ENCODE measurements around the gene WWOX.

Gene WWOX

GRCh38 chr16:78778101-78779004 is 678.9 kb downstream of the WWOX start:
- peaks cover 7% of the 10 kb centered on the region for H3K36me3 Mint-ChIP-seq (ENCODE audit: low read depth)
- H3K27me3 Mint-ChIP-seq = no peaks in the 10 kb centered on the region
- H3K4me1 Mint-ChIP-seq (ENCODE audit: low read depth) = peaks cover 79% of the 10 kb centered on the region
- H3K27ac Mint-ChIP-seq = peak overlapping the region; percentile 98
- H3K9me3 Mint-ChIP-seq = no peaks in the 10 kb centered on the region
- peak overlapping the region; percentile 33 for H3K4me3 Mint-ChIP-seq
- DNase-seq = peak; percentile 63

- peak overlapping the region; percentile 42 for H3K27ac Mint-ChIP-seq
- peaks cover 58% of the 10 kb centered on the region for H3K4me1 Mint-ChIP-seq (ENCODE audit: low read depth)
- H3K4me3 Mint-ChIP-seq = no peak overlapping the region
- peaks cover 7% of the 10 kb centered on the region for H3K36me3 Mint-ChIP-seq (ENCODE audit: low read depth)
- no peaks in the 10 kb centered on the region for H3K27me3 Mint-ChIP-seq
- no peak for DNase-seq
- H3K9me3 Mint-ChIP-seq = no peaks in the 10 kb centered on the region
Measured at GRCh38 chr16:78780808-78781207, 681.4 kb downstream of the WWOX start.

GRCh38 chr16:78782572-78782971 is 683.1 kb downstream of the WWOX start:
- Mint-ChIP-seq H3K4me3 (no peak overlapping the region), H3K9me3 (no peaks in the 10 kb centered on the region), H3K36me3 (ENCODE audit: low read depth) (no peaks in the 10 kb centered on the region), H3K27ac (no peak overlapping the region), H3K27me3 (no peaks in the 10 kb centered on the region), H3K4me1 (ENCODE audit: low read depth) (peaks cover 50% of the 10 kb centered on the region)
- DNase-seq = no peak

- Mint-ChIP-seq H3K27me3 (peaks cover 2% of the 10 kb centered on the region), H3K9me3 (no peaks in the 10 kb centered on the region), H3K27ac (no peak overlapping the region), H3K36me3 (ENCODE audit: low read depth) (no peaks in the 10 kb centered on the region), H3K4me1 (ENCODE audit: low read depth) (peaks cover 43% of the 10 kb centered on the region), H3K4me3 (no peak overlapping the region)
- no peak for DNase-seq
Measured at GRCh38 chr16:78783570-78784079, 684.2 kb downstream of the WWOX start.

GRCh38 chr16:78784771-78785170 is 685.3 kb downstream of the WWOX start:
- Mint-ChIP-seq H3K36me3 (ENCODE audit: low read depth) (no peaks in the 10 kb centered on the region), H3K4me3 (no peak overlapping the region), H3K9me3 (no peaks in the 10 kb centered on the region), H3K4me1 (ENCODE audit: low read depth) (peaks cover 36% of the 10 kb centered on the region), H3K27ac (no peak overlapping the region), H3K27me3 (peaks cover 2% of the 10 kb centered on the region)
- DNase-seq = no peak

DNA sequence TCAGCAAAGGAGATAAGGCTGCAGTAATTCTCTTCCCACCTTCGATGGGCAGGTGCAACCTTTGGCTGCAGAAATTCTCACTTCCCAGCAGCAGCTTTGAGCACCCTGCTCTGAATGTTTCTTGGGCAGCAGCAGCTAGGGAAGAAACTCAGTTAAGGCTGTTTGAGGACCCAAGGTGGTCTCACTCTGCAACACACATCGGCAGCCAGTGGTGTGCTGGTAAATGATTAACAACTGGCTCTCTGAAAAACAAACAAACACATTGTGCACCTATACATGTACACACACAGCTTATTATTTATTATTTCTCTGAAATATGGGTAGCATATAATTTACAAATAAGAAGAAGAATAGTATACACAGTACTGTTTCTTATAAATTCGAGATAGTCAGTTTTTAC is 685.8 kb downstream of the WWOX start:
- H3K9me3 Mint-ChIP-seq = no peaks in the 10 kb centered on the region
- H3K27ac Mint-ChIP-seq = no peak overlapping the region
- H3K27me3 Mint-ChIP-seq = peaks cover 2% of the 10 kb centered on the region
- DNase-seq = no peak
- H3K36me3 Mint-ChIP-seq (ENCODE audit: low read depth) = no peaks in the 10 kb centered on the region
- no peak overlapping the region for H3K4me3 Mint-ChIP-seq
- peaks cover 36% of the 10 kb centered on the region for H3K4me1 Mint-ChIP-seq (ENCODE audit: low read depth)

DNA sequence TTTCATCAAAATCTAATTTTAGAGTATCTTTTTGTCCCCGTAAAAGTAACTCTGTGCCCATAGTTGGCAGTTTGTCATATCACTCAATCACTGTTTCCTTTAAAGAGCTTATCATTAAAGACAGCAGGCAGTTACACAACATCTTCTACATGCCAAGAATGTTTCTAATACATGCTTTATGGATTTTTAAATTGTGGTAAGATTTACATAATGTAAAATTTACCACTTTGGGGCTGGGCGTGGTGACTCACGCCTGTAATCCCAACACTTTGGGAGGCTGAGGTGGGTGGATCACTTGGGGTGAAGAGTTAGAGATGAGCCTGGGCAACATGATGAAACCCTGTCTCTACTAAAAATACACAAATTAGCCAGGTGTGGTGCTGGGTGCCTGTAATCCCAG is 687.2 kb downstream of the WWOX start:
- H3K36me3 Mint-ChIP-seq (ENCODE audit: low read depth) = no peaks in the 10 kb centered on the region
- peaks cover 2% of the 10 kb centered on the region for H3K27me3 Mint-ChIP-seq
- no peak overlapping the region for H3K27ac Mint-ChIP-seq
- H3K9me3 Mint-ChIP-seq = no peaks in the 10 kb centered on the region
- DNase-seq = no peak
- no peak overlapping the region for H3K4me3 Mint-ChIP-seq
- H3K4me1 Mint-ChIP-seq (ENCODE audit: low read depth) = peaks cover 32% of the 10 kb centered on the region

DNA sequence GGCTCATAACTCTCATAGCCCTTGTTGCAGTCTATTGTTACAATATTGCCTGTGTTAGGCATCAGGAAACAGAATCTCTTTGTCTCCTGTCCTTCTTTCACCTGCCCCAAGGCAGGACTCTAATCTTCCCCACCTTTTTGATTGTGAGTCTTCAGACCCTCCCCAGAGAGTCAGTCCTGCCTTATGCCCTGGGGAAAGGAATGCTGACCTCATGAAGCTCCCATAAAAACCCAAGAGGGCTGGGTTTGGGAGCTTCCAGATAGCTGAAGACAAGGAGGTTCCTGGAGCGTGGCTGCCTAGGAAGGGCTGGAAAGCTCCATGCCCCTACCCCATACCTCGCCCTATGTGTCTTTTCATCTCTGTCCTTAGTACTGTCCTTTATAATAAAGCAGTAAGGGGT is 688.8 kb downstream of the WWOX start:
- Mint-ChIP-seq H3K4me1 (ENCODE audit: low read depth) (peaks cover 32% of the 10 kb centered on the region), H3K27me3 (peaks cover 2% of the 10 kb centered on the region), H3K27ac (no peak overlapping the region), H3K9me3 (no peaks in the 10 kb centered on the region), H3K36me3 (ENCODE audit: low read depth) (no peaks in the 10 kb centered on the region), H3K4me3 (no peak overlapping the region)
- DNase-seq = no peak

DNA sequence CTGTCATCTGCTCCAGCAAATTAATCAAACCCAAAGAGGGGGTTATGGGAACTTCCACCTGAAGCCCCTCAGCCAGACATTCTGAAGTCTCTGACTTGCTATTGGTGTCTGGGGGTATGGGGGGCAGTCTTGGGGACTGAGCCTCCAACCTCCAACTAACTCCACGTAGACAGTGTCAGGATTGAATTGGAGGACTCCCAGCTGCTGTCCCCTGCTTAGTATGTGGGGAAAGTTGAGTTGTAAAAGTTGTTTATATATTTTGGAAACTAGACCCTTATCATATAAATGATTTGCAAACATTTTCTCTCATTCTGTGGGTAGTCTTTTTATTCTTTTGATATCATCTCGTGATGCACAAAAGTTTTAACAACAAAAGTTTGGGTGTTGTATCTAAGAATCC is 689.2 kb downstream of the WWOX start:
- Mint-ChIP-seq H3K27ac (no peak overlapping the region), H3K27me3 (peaks cover 2% of the 10 kb centered on the region), H3K4me3 (no peak overlapping the region), H3K4me1 (ENCODE audit: low read depth) (peaks cover 32% of the 10 kb centered on the region), H3K36me3 (ENCODE audit: low read depth) (no peaks in the 10 kb centered on the region), H3K9me3 (no peaks in the 10 kb centered on the region)
- DNase-seq = no peak

GRCh38 chr16:78789561-78789960 is 690.1 kb downstream of the WWOX start:
- H3K27me3 Mint-ChIP-seq = peaks cover 2% of the 10 kb centered on the region
- H3K27ac Mint-ChIP-seq = no peak overlapping the region
- H3K36me3 Mint-ChIP-seq (ENCODE audit: low read depth) = no peaks in the 10 kb centered on the region
- no peak overlapping the region for H3K4me3 Mint-ChIP-seq
- DNase-seq = no peak
- H3K4me1 Mint-ChIP-seq (ENCODE audit: low read depth) = peaks cover 40% of the 10 kb centered on the region
- no peaks in the 10 kb centered on the region for H3K9me3 Mint-ChIP-seq

DNA sequence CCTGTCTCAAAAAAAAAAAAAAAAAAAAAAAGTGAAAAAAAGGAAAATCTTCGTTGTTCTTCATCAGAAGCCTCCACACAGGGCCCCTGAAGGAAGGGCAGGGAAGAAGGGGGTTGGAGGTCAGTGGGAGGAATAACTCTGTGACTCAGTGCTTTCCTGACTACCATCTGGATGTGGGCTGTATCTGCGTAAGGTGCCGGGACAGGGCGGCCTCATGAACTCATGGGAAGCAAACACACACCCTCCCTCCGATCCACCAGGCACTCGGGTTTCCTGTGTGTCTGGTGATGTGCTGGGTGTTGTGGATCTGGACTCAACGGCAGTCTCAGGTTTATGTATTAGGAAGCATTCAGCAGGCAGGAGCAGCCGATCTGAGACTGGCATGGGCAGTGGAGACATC is 691.6 kb downstream of the WWOX start:
- Mint-ChIP-seq H3K27ac (peak overlapping the region; percentile 91), H3K9me3 (no peaks in the 10 kb centered on the region), H3K4me1 (ENCODE audit: low read depth) (peaks cover 48% of the 10 kb centered on the region), H3K4me3 (no peak overlapping the region), H3K27me3 (peaks cover 2% of the 10 kb centered on the region), H3K36me3 (ENCODE audit: low read depth) (no peaks in the 10 kb centered on the region)
- no peak for DNase-seq

- H3K27me3 Mint-ChIP-seq = peaks cover 2% of the 10 kb centered on the region
- no peak overlapping the region for H3K4me3 Mint-ChIP-seq
- no peaks in the 10 kb centered on the region for H3K9me3 Mint-ChIP-seq
- peaks cover 48% of the 10 kb centered on the region for H3K4me1 Mint-ChIP-seq (ENCODE audit: low read depth)
- DNase-seq = no peak
- H3K27ac Mint-ChIP-seq = no peak overlapping the region
- H3K36me3 Mint-ChIP-seq (ENCODE audit: low read depth) = no peaks in the 10 kb centered on the region
Measured at GRCh38 chr16:78791926-78792325, 692.5 kb downstream of the WWOX start.

DNA sequence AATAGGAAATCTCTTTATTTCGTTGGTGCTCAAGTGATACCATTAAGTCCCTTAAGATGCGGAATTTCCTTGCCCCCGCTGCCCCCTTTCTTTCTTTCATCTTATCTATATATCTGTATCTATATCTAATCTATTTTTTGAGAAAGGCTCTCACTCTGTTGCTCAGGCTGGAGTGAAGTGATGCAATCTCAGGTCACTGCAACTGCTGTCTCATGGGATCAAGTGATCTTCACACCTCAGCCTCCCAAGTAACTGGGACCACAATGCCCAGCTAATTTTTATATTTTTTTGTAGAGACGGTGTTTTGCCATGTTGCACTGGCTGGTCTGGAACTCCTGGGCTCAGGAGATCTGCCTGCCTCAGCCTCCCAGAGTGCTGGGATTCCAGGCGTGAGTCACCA is 693.5 kb downstream of the WWOX start:
- H3K27ac Mint-ChIP-seq = no peak overlapping the region

DNA sequence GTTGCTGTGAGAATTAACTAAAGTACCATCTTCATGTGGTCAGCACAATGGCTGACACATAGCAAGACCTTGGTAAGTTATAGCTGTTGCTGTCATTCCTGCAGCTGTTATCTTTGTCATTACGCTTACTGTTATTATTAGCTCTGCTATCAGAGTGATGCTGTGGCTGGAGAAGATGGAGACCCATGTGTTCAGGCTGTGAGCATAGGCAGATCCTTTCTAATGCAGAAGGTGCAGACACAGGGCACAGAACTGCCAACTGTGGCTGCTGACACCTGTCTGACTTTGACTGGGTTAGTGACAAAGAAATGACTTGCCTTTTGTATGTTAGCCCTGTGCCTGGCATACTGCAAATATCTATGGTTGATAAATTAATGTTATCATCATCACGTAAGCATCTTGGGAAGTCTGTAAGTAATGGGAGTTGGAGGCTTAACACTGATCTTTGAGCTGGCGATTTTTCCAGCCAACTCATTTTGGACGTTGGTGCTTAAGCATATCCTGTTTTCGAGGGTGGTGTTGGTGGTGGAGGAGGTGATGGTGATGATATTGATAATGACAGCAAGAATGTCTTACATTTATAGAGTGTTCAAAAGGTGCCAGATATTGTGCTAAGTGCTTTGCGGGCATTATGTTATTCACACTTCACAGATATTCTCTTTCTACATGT is 695.3 kb downstream of the WWOX start:
- Mint-ChIP-seq H3K27me3 (no peaks in the 10 kb centered on the region), H3K36me3 (ENCODE audit: low read depth) (no peaks in the 10 kb centered on the region), H3K9me3 (no peaks in the 10 kb centered on the region), H3K4me1 (ENCODE audit: low read depth) (peaks cover 34% of the 10 kb centered on the region), H3K27ac (peak overlapping the region; percentile 53), H3K4me3 (no peak overlapping the region)
- DNase-seq = no peak

More for the DNA sequence above, 693.5 kb downstream of the WWOX start:
- H3K36me3 Mint-ChIP-seq (ENCODE audit: low read depth) = no peaks in the 10 kb centered on the region
- no peaks in the 10 kb centered on the region for H3K9me3 Mint-ChIP-seq
- H3K4me1 Mint-ChIP-seq (ENCODE audit: low read depth) = peaks cover 39% of the 10 kb centered on the region
- H3K4me3 Mint-ChIP-seq = no peak overlapping the region
- peaks cover 1% of the 10 kb centered on the region for H3K27me3 Mint-ChIP-seq
- no peak for DNase-seq

DNA sequence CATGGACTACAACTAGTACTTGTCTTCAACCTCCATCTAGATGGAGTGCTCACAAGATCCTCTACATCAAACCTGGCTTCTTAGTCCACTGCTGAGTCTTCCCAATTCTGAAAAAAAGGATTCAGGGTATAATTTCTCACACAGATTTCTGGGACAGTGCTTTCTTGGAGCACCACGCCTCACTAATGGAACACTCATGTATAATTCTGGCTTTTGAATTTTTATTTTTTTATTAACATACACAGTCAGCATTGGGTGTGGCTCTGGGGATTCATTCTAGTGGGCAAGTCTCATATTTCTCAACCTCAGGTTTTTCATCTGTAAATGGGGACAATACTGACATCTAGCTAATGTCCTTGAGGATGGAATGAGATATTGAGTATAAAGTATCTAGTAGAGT is 696.0 kb downstream of the WWOX start:
- DNase-seq = no peak
- Mint-ChIP-seq H3K9me3 (no peaks in the 10 kb centered on the region), H3K36me3 (ENCODE audit: low read depth) (no peaks in the 10 kb centered on the region), H3K4me1 (ENCODE audit: low read depth) (peaks cover 30% of the 10 kb centered on the region), H3K4me3 (no peak overlapping the region), H3K27ac (no peak overlapping the region), H3K27me3 (no peaks in the 10 kb centered on the region)
